NCI-H1694 treated with DMSO at 0.1 percent for 48 hours (cell line): ENCODE measurements around the gene GTF2H4.
A peak's percentile ranks its signal among the peaks of the same experiment; 100 is the strongest.

Experiments
- DNase-seq: peaks from one replicate; lab custom pipeline; 2025; lab: John Stamatoyannopoulos, UW

Gene GTF2H4

DNA sequence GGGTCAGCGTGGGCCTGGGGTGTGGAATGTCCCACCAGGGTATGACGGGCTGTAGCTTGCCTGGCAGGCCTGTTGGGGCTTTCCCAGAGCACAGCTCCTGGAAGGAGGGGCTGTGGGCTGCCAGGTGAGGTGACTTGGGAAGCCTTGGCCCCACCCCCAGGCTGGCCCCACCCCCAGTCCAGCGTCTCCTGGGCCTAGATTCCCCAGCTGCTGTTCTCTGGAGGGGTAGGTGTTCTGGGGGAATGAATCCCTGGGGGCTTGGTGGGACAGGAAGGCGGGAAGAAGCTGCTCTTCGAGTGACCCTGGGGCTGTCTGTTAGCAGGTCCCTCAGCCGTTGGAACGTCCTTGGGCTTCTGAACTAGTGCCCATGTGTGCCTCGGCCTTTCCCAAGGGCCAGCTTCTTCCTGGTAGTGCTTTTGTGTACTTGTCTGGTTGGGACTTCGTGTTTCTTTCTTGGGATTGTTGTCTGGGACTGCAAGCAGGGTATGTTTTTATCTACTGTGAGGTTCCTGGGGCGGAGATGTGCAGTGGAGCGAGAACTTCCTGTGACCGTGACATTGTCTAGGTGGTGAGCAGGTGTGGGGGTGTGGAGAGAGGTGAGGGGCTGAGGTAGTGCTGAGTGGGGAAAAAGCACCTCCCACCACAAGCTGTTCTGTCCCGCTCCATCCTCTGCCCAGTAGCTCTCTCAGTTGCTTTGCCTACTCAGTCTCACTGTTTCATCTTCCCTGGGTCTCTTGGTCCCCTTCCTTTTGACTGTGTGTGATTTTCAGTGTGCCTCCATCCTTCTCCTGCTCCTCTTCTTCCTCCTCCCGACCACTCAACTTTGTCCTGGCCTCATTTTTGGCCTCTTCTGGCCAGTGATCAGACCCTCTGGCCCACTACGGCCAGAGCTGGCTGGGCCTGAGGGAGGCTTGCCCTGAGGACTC lies 25.0 kb upstream of the GTF2H4 start:
- no peak for DNase-seq

GRCh38 chr6:30883685-30884520 lies 24.1 kb upstream of the GTF2H4 start, which contains the start of gene DDR1:
Gene DDR1, plus strand, starts transcription at chr6:30884519. Its CDS starts 4,211 bp downstream, at chr6:30888730.
- DNase-seq: peak; percentile 20

- no peak for DNase-seq
Observed at GRCh38 chr6:30884521-30885480, 23.2 kb upstream of the GTF2H4 start.

GRCh38 chr6:30885481-30885998 lies 22.5 kb upstream of the GTF2H4 start:
- no peak for DNase-seq

GRCh38 chr6:30885999-30886896 lies 21.8 kb upstream of the GTF2H4 start:
- DNase-seq: peak; percentile 14

GRCh38 chr6:30886897-30887255 lies 21.1 kb upstream of the GTF2H4 start:
- DNase-seq: no peak

DNA sequence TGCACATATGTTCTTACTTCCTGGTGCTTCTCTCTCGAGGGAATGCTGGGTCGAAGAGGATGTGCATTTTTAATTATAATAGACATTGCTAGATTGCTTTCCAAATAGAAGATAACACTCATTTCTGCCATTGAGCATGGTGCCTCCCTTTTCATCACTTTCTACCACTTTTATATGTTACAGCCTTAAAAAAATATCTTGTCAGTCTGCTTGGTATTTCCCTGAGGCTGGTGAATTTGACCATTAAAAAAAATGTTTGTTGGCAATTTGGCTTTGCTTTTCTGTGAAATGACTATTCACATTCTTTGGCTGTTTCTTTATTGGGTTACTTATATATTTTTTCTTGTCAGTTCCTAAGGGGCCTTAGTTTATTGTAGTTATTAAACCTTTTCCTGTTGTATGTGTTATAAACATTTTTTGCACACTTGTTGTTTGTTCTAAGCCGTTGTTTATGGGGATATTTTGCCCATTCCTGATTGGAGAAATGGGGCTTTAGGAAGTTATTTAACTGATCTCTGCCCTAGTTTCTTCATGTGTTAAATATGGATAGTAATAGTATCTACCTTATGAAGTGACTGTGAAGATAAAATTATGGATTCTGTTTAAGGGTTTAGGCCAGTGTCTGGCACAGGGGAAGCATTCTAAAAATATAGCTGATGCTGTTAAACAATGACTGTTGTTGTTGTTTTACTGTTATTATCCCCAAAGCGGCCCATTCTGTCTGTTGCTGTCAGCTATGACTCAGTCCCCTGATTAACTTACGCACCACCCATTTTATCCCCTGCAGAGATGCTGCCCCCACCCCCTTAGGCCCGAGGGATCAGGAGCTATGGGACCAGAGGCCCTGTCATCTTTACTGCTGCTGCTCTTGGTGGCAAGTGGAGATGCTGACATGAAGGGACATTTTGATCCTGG lies 19.8 kb upstream of the GTF2H4 start:
- DNase-seq: no peak

DNA sequence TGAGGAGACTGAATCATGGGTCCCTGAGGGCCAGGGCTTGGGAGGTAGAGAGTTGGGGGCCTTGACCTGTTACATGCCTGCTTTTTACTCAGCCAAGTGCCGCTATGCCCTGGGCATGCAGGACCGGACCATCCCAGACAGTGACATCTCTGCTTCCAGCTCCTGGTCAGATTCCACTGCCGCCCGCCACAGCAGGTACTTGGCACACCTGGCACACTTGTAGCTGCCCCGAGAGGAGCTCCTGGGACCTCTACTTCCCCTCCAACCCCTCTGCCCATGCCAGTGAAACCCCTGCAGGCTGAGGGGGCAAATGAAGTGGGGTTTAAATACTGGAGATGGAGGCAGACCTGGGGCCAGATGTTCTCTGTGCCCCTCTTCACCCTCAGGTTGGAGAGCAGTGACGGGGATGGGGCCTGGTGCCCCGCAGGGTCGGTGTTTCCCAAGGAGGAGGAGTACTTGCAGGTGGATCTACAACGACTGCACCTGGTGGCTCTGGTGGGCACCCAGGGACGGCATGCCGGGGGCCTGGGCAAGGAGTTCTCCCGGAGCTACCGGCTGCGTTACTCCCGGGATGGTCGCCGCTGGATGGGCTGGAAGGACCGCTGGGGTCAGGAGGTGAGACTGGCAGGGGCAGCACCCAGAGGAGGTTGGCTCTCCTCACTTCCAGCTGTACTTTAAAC lies 19.1 kb upstream of the GTF2H4 start:
- DNase-seq: no peak

DNA sequence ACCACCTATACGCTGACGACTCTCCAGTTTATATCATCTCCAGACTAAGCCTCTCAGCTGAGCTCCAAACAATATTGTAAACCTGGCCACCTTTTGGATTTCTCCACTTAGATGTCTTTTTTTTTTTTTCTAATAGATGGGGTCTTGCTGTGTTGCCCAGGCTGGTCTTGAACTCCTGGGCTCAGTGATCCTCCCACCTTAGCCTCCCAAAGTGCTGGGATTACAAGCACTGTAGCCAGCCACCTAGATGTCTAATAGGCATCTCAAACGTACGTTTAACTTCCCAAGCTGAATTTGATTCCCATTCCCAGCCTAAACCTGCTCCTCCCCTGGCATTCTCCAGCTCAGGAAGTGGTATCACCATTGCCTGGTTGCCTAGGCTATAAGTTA lies 18.5 kb upstream of the GTF2H4 start:
- no peak for DNase-seq

DNA sequence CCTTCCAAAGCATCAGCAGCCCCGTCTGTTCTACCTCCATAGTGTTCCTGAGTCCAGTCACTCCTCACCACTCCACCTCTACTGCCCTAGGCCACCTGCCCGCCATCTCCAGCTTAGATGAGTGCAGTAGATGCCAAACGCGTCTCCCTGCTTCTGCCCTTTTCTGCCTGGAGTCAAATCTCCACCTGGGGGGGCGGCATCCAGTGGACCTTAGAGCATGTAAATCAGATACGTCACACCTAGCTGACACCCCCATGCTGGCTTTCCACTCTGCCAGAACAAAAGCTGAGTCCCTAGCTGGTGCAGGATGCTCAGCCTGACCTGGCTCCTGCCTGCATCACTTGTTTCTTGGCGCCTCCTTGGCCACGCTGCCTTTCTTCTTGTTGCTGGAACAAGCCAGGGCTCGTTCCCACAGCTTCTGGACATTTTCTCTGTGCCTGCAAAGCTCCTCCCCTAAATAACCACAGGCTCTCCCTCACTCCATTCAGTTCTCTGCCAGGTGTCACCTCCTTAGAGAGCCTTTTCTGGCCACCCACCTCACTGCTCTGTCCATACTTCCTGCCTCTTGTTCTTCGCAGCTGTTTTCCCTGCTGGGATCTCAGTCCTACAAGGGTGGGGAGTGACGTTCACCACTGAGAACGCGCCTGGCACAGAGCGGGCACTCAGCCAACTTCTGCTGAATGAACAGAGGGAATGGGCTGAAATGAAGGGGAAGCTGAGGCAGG lies 17.9 kb upstream of the GTF2H4 start:
- no peak for DNase-seq

- DNase-seq: no peak
Observed at GRCh38 chr6:30890646-30891449, 17.2 kb upstream of the GTF2H4 start.

DNA sequence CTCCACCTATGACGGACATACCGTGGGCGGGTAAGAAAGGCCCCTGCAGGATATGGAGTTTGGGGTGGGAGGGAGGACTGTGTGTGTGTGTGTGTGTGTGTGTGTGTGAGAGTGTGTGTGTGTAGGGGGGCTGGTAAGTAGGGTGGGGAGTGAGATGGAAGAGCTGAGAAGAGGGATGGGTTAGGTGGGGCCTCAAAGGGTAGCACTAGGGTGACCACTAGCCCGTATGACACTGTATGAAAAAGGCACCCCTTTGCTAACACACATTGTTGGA lies 16.6 kb upstream of the GTF2H4 start:
- DNase-seq: no peak

- no peak for DNase-seq
Observed at GRCh38 chr6:30891816-30892538, 16.0 kb upstream of the GTF2H4 start.

- no peak for DNase-seq
Observed at GRCh38 chr6:30893001-30893591, 14.9 kb upstream of the GTF2H4 start.

GRCh38 chr6:30893666-30894065 lies 14.3 kb upstream of the GTF2H4 start:
- no peak for DNase-seq

DNA sequence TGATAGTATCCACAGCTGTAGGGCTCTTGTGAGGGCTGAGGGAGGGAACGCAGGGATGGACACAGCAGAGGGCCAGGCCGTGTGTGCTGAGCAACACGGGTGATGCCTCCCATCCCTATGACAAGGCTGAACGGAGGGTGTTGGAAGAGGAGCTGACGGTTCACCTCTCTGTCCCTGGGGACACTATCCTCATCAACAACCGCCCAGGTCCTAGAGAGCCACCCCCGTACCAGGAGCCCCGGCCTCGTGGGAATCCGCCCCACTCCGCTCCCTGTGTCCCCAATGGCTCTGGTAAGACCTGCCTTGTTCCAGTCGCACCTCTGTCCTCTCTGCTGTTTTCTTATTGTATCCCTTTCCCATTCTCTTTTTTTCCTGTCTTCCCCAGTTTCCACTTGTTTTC lies 13.6 kb upstream of the GTF2H4 start:
- no peak for DNase-seq

- no peak for DNase-seq
Observed at GRCh38 chr6:30894935-30895334, 13.1 kb upstream of the GTF2H4 start.
